Measurements from ENCODE around the gene MDFIC. TPM values are rescaled to one million over a fixed set of nuclear protein-coding genes. Genes with fewer than 3 reads are reported as not detected.

The MDFIC gene
- total and polyA plus RNA-seq, 3 experiments from 2014 or later = 125 to 135 (median 131) TPM

- H3K9me3 Mint-ChIP-seq = no peaks in the 10 kb centered on the region
- peak overlapping the region; percentile 54 to 79 (median 68) for H3K27ac Mint-ChIP-seq
- no peaks in the 10 kb centered on the region for H3K27me3 Mint-ChIP-seq
- H3K4me1 ChIP-seq (ENCODE audit: insufficient read depth, low read length) = peaks cover 48% of the 10 kb centered on the region
- H3K27ac ChIP-seq (ENCODE audit: low read depth, low read length) = no peak overlapping the region
- H3K9me3 ChIP-seq (ENCODE audit: low read length) = no peaks in the 10 kb centered on the region
- H3K4me1 Mint-ChIP-seq = peaks cover 63 to 84% (median 76%) of the 10 kb centered on the region in 3 donors
- H3K36me3 ChIP-seq (ENCODE audit: insufficient read depth, low read length) = no peaks in the 10 kb centered on the region
- H3K4me3 ChIP-seq (ENCODE audit: low read length) = no peak overlapping the region
- no peak for DNase-seq
- H3K27me3 ChIP-seq (ENCODE audit: insufficient read depth, low read length, poor library complexity, severe bottlenecking) = no peaks in the 10 kb centered on the region
- POLR2A ChIA-PET = no interaction called here
- peak overlapping the region in 4 of 7 donors; percentile 10 to 38 (median 27) for H3K4me3 Mint-ChIP-seq
- peaks cover 21 to 45% (median 40%) of the 10 kb centered on the region in 3 donors for H3K36me3 Mint-ChIP-seq
- CTCF ChIA-PET = no interaction called here
These were observed 92.0 kb downstream of the MDFIC start for GRCh38 chr7:115013886-115014285.

GRCh38 chr7:115014794-115015193 is 92.9 kb downstream of the MDFIC start:
- Histone ChIP-seq H3K36me3 (ENCODE audit: insufficient read depth, low read length) (no peaks in the 10 kb centered on the region), H3K4me1 (ENCODE audit: insufficient read depth, low read length) (peaks cover 39% of the 10 kb centered on the region), H3K27me3 (ENCODE audit: insufficient read depth, low read length, poor library complexity, severe bottlenecking) (no peaks in the 10 kb centered on the region), H3K9me3 (ENCODE audit: low read length) (no peaks in the 10 kb centered on the region), H3K27ac (ENCODE audit: low read depth, low read length) (no peak overlapping the region), H3K4me3 (ENCODE audit: low read length) (no peak overlapping the region)
- Mint-ChIP-seq H3K27ac (peak overlapping the region in 2 of 8 donors; percentile 28 to 69), H3K9me3 (no peaks in the 10 kb centered on the region), H3K4me3 (peak overlapping the region in 2 of 7 donors; percentile 25 to 33), H3K4me1 (peaks cover 57 to 82% (median 75%) of the 10 kb centered on the region in 3 donors), H3K27me3 (no peaks in the 10 kb centered on the region), H3K36me3 (peaks cover 21 to 47% (median 40%) of the 10 kb centered on the region in 3 donors)
- ChIA-PET POLR2A (no interaction called here), CTCF (no interaction called here)
- no peak for DNase-seq

GRCh38 chr7:115015619-115016018 is 93.7 kb downstream of the MDFIC start:
- Histone ChIP-seq H3K4me1 (ENCODE audit: insufficient read depth, low read length) (peaks cover 31% of the 10 kb centered on the region), H3K27ac (ENCODE audit: low read depth, low read length) (no peak overlapping the region), H3K27me3 (ENCODE audit: insufficient read depth, low read length, poor library complexity, severe bottlenecking) (no peaks in the 10 kb centered on the region), H3K9me3 (ENCODE audit: low read length) (no peaks in the 10 kb centered on the region), H3K4me3 (ENCODE audit: low read length) (no peak overlapping the region), H3K36me3 (ENCODE audit: insufficient read depth, low read length) (no peaks in the 10 kb centered on the region)
- ChIA-PET POLR2A (no interaction called here), CTCF (no interaction called here)
- Mint-ChIP-seq H3K27me3 (no peaks in the 10 kb centered on the region), H3K9me3 (no peaks in the 10 kb centered on the region), H3K27ac (peak overlapping the region; percentile 24 to 84 (median 65)), H3K4me1 (peaks cover 58 to 82% (median 75%) of the 10 kb centered on the region in 3 donors), H3K4me3 (peak overlapping the region in 2 of 7 donors; percentile 6 to 68), H3K36me3 (peaks cover 21 to 47% (median 40%) of the 10 kb centered on the region in 3 donors)
- no peak for DNase-seq

DNA sequence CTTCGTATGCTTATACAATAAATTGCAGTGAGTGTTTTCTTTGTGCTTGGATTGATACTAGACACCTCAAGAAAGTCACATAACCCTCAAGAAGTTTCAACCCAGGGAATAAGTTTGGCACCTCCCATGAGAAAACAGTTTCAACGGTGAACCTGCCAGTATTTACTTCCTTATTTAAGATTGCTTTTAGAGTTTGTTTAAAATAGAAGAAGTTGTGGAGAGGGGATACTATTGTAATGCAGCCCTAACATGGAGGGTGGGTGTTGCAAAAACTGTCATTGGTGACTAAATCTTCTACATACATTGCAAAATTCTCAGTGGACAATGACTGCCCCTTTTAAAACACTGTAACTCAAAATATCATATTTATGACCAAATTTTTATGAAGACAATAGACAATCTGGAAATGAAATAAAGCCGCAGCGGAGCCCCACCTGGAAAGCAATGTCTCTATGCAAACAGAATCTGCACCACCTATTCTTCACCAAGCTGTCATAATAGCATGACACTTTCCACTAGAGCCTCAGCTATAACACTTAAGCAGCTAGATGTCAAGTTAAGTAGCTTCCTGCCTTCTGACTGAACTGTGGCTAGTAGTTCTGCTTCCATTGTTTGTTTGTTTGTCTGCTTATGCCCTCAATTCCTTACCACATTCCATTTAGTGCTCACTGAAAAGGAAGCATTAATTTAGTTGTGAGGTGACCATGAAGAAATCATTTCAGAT is 98.2 kb downstream of the MDFIC start:
- Histone ChIP-seq H3K27me3 (ENCODE audit: insufficient read depth, low read length, poor library complexity, severe bottlenecking) (no peaks in the 10 kb centered on the region), H3K27ac (ENCODE audit: low read depth, low read length) (no peak overlapping the region), H3K36me3 (ENCODE audit: insufficient read depth, low read length) (no peaks in the 10 kb centered on the region), H3K4me1 (ENCODE audit: insufficient read depth, low read length) (peaks cover 11% of the 10 kb centered on the region), H3K9me3 (ENCODE audit: low read length) (no peaks in the 10 kb centered on the region), H3K4me3 (ENCODE audit: low read length) (no peak overlapping the region)
- H3K36me3 Mint-ChIP-seq = peaks cover 10 to 23% (median 15%) of the 10 kb centered on the region in 3 donors
- H3K4me1 Mint-ChIP-seq = peaks cover 43 to 69% (median 62%) of the 10 kb centered on the region in 3 donors
- peaks cover 0 to 1% (median 0%) of the 10 kb centered on the region in 5 donors for H3K9me3 Mint-ChIP-seq
- H3K27ac Mint-ChIP-seq = peak overlapping the region in 6 of 8 donors; percentile 6 to 60 (median 30)
- POLR2A ChIA-PET = no interaction called here
- H3K27me3 Mint-ChIP-seq = no peaks in the 10 kb centered on the region
- H3K4me3 Mint-ChIP-seq = no peak overlapping the region
- no peak for DNase-seq
- CTCF ChIA-PET = no interaction called here

DNA sequence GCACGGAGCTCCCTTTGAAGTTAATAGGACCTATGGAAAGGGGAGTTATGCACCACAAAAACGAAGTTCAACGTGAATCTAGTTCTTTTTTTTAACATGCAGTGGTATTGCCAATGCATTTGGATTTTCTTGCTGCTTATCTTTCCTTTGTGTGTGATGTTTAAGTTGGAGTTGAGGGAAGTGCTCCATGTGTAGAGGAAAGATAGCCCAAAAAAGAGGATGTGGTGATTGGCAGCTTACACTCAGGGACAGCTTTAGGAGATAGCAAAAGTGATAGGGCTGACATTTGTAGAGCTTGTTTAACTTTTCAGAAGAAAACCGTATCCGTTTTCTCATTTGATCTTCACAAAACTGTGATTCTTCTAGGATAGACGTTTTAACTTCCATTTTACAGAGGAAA is 101.3 kb downstream of the MDFIC start:
- Mint-ChIP-seq H3K27ac (no peak overlapping the region), H3K27me3 (no peaks in the 10 kb centered on the region), H3K36me3 (peaks cover 0 to 2% (median 0%) of the 10 kb centered on the region in 3 donors), H3K9me3 (peaks cover 0 to 3% (median 0%) of the 10 kb centered on the region in 5 donors), H3K4me3 (no peak overlapping the region), H3K4me1 (peaks cover 31 to 45% (median 45%) of the 10 kb centered on the region in 3 donors)
- Histone ChIP-seq H3K27me3 (ENCODE audit: insufficient read depth, low read length, poor library complexity, severe bottlenecking) (no peaks in the 10 kb centered on the region), H3K36me3 (ENCODE audit: insufficient read depth, low read length) (no peaks in the 10 kb centered on the region), H3K4me3 (ENCODE audit: low read length) (no peak overlapping the region), H3K27ac (ENCODE audit: low read depth, low read length) (no peak overlapping the region), H3K9me3 (ENCODE audit: low read length) (no peaks in the 10 kb centered on the region), H3K4me1 (ENCODE audit: insufficient read depth, low read length) (peaks cover 11% of the 10 kb centered on the region)
- ChIA-PET POLR2A (no interaction called here), CTCF (no interaction called here)
- DNase-seq = no peak

- H3K9me3 Mint-ChIP-seq = peaks cover 0 to 3% (median 0%) of the 10 kb centered on the region in 5 donors
- H3K27me3 ChIP-seq (ENCODE audit: insufficient read depth, low read length, poor library complexity, severe bottlenecking) = no peaks in the 10 kb centered on the region
- H3K9me3 ChIP-seq (ENCODE audit: low read length) = no peaks in the 10 kb centered on the region
- ChIA-PET CTCF (no interaction called here), POLR2A (no interaction called here)
- H3K36me3 Mint-ChIP-seq = peaks cover 0 to under 1% (median 0%) of the 10 kb centered on the region in 3 donors
- no peaks in the 10 kb centered on the region for H3K36me3 ChIP-seq (ENCODE audit: insufficient read depth, low read length)
- H3K4me1 ChIP-seq (ENCODE audit: insufficient read depth, low read length) = peaks cover 11% of the 10 kb centered on the region
- no peaks in the 10 kb centered on the region for H3K27me3 Mint-ChIP-seq
- no peak overlapping the region for H3K4me3 ChIP-seq (ENCODE audit: low read length)
- peak overlapping the region in 2 of 7 donors; percentile 37 to 49 for H3K4me3 Mint-ChIP-seq
- H3K4me1 Mint-ChIP-seq = peaks cover 29 to 43% (median 42%) of the 10 kb centered on the region in 3 donors
- peak overlapping the region in 1 of 8 donors; percentile 5 for H3K27ac Mint-ChIP-seq
- H3K27ac ChIP-seq (ENCODE audit: low read depth, low read length) = no peak overlapping the region
- no peak for DNase-seq
These were observed 102.4 kb downstream of the MDFIC start for GRCh38 chr7:115024276-115024675.

DNA sequence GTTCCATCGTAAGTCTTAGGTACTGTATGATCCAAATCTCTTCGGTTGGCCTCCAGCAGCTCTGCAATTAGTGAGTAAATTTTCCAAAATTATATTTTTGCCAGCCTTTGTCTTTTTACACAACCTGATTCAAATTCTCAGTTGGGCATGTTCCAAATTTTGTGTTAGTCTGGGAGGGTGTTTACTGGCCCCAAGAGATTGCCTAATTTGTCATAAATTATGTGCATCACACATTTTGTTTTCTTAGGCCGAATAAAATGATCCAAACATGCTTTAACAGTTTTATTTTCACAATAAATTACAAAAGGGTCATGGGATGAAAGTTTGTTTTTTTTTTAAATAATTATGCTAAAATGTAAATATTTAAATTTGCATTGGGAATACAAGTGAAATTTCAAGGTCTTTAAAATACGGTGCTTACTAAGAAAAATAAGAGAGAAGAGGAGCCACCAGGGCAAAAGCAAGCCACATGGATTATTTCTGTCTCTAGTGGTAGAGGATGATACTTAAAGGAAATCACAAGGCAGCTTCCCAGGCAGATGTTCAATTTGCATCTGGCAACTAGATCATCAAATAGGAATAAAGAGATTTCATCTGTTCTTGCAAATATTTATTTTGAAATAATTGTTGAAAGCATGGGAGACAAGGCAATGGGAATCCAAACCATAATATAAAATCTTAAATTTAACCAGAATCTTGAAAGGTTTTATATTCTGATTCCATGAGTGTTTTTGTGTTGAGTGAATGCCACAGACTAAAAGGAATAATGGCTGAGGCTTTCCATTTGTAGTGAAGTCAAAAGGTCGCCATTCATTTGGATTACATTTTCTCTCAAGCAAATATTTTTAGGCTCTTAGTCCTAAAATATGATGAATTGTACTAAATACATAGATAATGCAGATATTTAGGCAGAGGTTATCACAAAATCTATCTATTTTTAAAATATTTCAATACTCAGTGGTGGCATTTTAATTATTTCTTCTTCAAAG is 111.1 kb downstream of the MDFIC start:
- no peak overlapping the region for H3K4me3 Mint-ChIP-seq
- H3K27me3 Mint-ChIP-seq = peaks cover 0 to 6% of the 10 kb centered on the region in 2 donors
- H3K27ac Mint-ChIP-seq = no peak overlapping the region
- no peak overlapping the region for H3K27ac ChIP-seq (ENCODE audit: low read depth, low read length)
- ChIA-PET CTCF (no interaction called here), POLR2A (no interaction called here)
- H3K4me1 ChIP-seq (ENCODE audit: insufficient read depth, low read length) = no peaks in the 10 kb centered on the region
- peaks cover 6 to 13% (median 13%) of the 10 kb centered on the region in 3 donors for H3K4me1 Mint-ChIP-seq
- H3K9me3 ChIP-seq (ENCODE audit: low read length) = no peaks in the 10 kb centered on the region
- DNase-seq = no peak
- no peak overlapping the region for H3K4me3 ChIP-seq (ENCODE audit: low read length)
- peaks cover 0 to 15% (median 0%) of the 10 kb centered on the region in 3 donors for H3K36me3 Mint-ChIP-seq
- no peaks in the 10 kb centered on the region for H3K36me3 ChIP-seq (ENCODE audit: insufficient read depth, low read length)
- H3K9me3 Mint-ChIP-seq = peaks cover 0 to 2% (median 0%) of the 10 kb centered on the region in 5 donors
- H3K27me3 ChIP-seq (ENCODE audit: insufficient read depth, low read length, poor library complexity, severe bottlenecking) = no peaks in the 10 kb centered on the region

Data from CD8-positive, alpha-beta memory T cell (primary cell).